C1 segment of cervical spinal cord (tissue), 14 donors: ENCODE data around the gene ZNF581.

ENCODE experiments used
- DNase-seq, 14 donors: peaks; one replicate each; lab custom pipeline; 2025; lab: John Stamatoyannopoulos, UW

Gene ZNF581

GRCh38 chr19:55626350-55626749 lies 17.1 kb upstream of the ZNF581 start:
- DNase-seq, result no peak

GRCh38 chr19:55632463-55632834 lies 11.0 kb upstream of the ZNF581 start:
- peak in 13 of 14 donors; percentile 5 to 80 (median 66) for DNase-seq

DNA sequence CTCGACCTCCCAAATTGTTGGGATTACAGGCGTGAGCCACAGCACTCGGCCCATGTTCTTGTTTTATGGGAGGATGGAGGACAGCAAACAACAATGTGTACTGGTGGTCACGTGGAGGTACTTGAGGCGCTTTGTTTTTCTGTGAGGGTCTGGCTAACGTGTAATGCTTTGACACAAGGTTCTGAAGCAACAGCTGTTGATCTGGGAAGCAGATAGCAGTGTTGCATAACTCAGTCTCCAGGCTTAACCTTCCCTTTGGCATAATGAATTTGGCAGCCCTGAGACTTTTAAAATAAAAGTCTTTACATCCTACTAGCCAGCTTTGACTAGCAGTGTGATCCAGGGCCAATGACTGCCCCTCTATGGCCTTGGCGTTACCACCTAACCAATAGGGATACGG lies 9.6 kb upstream of the ZNF581 start:
- DNase-seq, result no peak

GRCh38 chr19:55635334-55635717 lies 8.1 kb upstream of the ZNF581 start:
- no peak for DNase-seq

DNA sequence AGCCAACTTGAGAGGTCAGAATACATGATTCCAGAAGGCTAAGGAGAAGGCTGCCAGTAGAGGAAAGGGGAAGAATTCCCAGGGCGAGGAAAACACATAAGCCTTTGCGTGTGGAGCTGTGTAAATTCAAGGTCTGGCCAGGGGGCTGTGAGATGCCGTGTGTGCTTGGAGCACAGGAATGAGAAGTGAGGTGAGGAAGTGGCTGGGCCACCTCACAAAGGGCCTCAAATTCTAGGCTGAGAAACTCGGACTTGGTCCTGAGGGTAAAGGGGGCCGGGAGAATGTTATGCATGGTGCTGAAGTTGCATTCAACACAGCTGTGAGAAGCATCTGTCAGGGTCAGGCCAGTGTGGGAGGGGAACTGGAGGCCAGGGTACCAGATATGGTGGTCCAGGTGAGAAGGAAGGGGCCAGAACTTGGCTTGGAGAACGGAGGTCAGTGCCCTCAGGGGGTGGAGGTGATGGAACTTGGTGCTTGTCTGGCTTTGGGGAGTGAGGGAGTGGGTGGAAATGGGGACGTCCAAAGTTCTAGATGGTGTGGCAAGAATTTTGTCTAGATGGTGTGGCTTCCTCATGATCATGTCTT lies 7.5 kb upstream of the ZNF581 start:
- no peak for DNase-seq

- no peak for DNase-seq
Measured at GRCh38 chr19:55636723-55637122, 6.7 kb upstream of the ZNF581 start.

- no peak for DNase-seq
Measured at GRCh38 chr19:55637534-55637933, 5.9 kb upstream of the ZNF581 start.

- no peak for DNase-seq
Measured at GRCh38 chr19:55638864-55639359, 4.5 kb upstream of the ZNF581 start.

GRCh38 chr19:55640043-55640576 lies 3.3 kb upstream of the ZNF581 start:
- DNase-seq, result peak in 10 of 14 donors; percentile 19 to 62 (median 50)

- DNase-seq, result peak in 13 of 14 donors; percentile 49 to 89 (median 71)
Measured at GRCh38 chr19:55640577-55641425, 2.6 kb upstream of the ZNF581 start, which contains the start of gene ZNF580. Gene ZNF580, plus strand, starts transcription at chr19:55641002. Its CDS starts 1,507 bp downstream, at chr19:55642509.

- DNase-seq, result peak in 2 of 14 donors; percentile 52 to 65
Measured at GRCh38 chr19:55641426-55642152, 1.9 kb upstream of the ZNF581 start.

DNA sequence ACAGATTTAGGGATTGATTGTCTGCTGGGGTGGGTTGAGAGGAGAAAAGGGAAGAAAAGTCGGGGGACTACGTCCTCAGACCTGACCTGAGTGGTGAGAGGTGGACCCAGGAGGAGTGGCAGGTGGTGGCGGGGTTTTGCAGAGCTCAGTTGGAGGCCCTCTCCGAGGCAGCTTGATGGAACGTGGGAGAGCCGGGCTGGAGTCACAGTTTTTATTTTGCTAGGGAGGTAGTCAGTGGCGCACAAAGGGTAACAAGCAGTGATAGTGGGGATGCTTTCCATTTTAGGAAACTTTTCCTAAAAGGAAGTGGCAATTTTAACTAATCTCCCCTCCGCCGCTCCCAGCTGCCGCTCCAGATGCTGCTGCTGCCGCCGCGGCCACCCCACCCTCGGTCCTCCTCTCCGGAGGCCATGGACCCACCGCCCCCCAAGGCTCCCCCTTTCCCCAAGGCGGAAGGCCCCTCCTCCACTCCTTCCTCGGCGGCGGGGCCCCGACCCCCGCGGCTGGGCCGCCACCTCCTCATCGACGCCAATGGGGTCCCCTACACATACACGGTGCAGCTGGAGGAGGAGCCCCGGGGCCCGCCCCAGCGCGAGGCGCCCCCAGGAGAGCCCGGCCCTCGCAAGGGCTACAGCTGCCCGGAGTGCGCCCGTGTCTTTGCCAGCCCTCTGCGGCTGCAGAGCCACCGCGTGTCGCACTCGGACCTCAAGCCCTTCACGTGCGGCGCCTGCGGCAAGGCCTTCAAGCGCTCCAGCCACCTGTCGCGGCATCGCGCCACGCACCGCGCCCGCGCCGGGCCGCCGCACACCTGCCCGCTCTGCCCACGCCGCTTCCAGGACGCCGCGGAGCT lies 1.1 kb upstream of the ZNF581 start:
- peak in 2 of 14 donors; percentile 26 to 30 for DNase-seq

DNA sequence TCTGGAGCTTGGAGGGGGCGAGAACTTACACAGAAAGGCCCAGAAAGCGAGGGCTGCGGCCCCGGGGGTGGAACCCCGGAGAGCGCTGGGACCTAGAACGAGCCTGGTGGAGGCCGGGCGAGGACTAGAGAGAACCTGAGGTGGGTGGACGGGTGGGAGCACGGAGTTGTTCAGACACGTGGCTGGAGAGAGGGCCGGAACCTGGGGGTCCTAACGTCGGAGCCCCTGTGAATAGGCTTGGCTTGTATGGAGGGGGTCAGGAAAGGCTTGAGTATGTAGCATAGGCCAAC lies 383 bp downstream of the ZNF581 start:
- DNase-seq, result no peak

GRCh38 chr19:55644191-55644833 lies 863 bp downstream of the ZNF581 start:
- no peak for DNase-seq

GRCh38 chr19:55644842-55645511 lies 1.5 kb downstream of the ZNF581 start:
- no peak for DNase-seq

DNA sequence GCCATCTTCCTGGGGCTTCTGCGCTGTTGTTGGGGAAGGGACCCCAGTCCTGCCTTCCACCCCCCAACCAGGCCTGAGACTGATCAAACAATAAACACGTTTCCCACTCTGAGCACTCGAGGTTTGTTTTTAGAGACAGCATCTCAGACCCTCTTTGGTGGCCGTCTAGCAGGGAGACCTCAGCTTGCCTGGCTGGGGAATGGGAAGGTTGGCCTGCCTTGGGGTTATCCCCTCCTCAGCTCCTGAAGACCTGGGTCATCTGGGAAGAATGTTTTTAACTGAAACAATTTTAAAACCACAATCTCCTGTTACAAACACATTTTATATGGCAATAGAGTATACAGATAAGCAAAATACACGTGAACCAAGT lies 2.0 kb downstream of the ZNF581 start:
- DNase-seq, result no peak

DNA sequence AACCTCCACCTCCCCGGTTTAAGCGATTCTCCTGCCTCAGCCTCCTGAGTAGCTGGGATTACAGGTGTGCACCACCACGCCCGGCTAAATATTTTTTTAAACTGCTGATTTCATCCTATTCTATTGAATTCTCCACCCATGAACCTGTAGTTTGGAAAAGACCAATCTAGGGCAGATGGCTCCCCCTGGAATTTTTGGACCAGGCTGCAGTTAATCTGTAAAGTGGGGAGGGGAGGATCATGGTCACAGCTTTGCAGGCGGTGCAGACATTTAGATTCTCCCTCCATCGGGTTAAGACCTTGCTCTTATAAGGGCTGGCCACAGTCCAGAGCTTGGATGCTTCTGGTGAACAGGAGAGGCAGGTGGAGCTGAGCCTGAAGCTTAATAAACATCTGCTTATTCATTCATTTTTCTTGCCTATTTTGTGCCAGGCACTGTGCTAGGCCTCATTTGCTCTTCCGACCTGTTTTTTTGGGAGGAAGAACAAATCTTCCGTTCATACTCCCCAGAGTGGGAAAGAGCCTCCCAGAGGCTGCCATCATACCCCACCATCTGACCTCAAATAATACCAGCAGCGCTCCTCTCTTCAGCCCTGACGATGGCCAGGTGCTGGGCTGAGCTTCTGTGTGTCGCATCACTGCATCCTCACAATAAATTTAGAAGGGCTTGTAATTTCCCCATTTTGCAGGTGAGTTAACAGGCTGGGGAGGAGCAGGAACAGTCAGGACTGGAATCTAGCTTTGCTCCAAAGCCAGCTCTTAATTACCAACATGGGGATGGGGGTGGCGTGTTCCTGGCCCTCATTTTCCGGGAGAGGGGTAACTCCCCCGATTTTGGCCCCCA lies 3.7 kb downstream of the ZNF581 start:
- DNase-seq, result peak in 1 of 14 donors; percentile 41

DNA sequence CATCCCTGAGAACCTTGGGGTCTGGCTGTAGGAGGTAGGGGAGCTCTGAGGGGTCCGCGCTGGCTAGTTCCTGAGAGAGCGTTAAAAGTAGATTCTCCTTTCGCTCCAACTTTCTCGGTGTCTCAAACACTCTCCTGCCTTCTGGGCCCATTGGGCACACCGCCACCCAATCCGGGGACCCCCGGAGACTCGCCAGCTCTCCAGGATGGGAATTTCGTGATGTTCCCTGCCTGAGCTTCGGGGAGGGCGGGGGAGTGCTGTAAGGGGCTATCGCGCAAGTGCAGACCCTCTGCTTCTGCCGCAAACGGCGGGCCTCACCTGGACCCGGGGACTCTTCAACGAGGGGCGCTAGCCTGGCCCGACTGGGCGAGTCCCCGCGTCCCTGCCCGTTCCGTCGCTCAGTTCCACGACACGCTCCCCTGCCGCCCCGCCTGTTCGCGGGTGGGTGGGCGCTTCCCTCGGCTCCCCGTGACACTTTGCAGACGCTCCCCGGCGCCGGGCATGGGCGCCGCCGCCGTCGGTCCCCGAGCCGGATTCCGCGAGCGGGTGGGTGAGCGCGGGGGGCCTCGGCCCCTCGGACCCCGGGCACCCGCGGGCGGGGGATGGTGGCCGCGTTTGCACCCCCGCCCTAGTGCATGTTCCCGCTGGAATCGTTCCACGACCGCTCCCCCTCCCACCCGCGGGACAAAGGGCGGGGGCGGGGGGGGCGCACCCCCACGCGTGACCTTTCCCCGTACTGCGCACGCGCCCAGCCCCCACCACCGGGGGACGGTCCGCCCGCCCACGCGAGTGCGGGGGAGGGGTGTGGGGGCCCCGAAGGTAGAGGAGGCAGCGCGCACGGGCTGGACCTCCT lies 4.5 kb downstream of the ZNF581 start, which contains the start of gene CCDC106:
Gene CCDC106 (plus strand): TSS at position 481 of the 853 bp plus-strand sequence. CDS start 835 bp downstream, outside the sequence.
- DNase-seq, result peak in 13 of 14 donors; percentile 53 to 89 (median 76)
